Common myeloid progenitor, CD34-positive (primary cell): Measurements from ENCODE around the gene DPP10.

ENCODE experiments used
- CTCF ChIA-PET: fragments of 350-600 bp; sonication (Branson Sonifier 250); formaldehyde crosslinking; loops from one replicate; lab custom pipeline; 2021; ENCODE audit warnings: antibody characterized with exemption; lab: Charles Lee
- POLR2A ChIA-PET: fragments of 350-600 bp; sonication (Branson Sonifier 250); formaldehyde crosslinking; loops from one replicate; lab custom pipeline; 2021; ENCODE audit warnings: antibody characterized with exemption; lab: Charles Lee
- DNase-seq, 3 donors: peaks; one replicate each; pipeline versions ENCODE4 v3.0.0 to v3.0.0-alpha.2; 2013
- H3K27ac ChIP-seq, 2 experiments: 1 replicate in 1 of 2; 2 replicates in 1 of 2; pipeline ENCODE4 v1.7.0; 2013; ENCODE audit warnings: inconsistent platforms in 2 of 2, low read length in 2 of 2, mild to moderate bottlenecking in 2 of 2, low read depth in 1 of 2, moderate library complexity in 1 of 2; ENCODE audit not compliant: severe bottlenecking in 2 of 2, insufficient read depth in 1 of 2, poor library complexity in 1 of 2
- H3K27me3 ChIP-seq, 5 experiments: replicated peaks in 2 of 5; 1 replicate in 3 of 5; 2 replicates in 2 of 5; pipeline versions ENCODE4 v1.6.1 to v1.7.0; 2013; ENCODE audit warnings: low read length in 4 of 5, mild to moderate bottlenecking in 2 of 5, moderate library complexity in 2 of 5, inconsistent platforms in 1 of 5; ENCODE audit not compliant: insufficient read depth in 5 of 5, control insufficient read depth in 4 of 5
- H3K36me3 ChIP-seq, 4 experiments: 1 replicate in 2 of 4; 2 replicates in 2 of 4; pipeline versions ENCODE4 v1.6.1 to v1.7.0; 2013; ENCODE audit warnings: low read length in 3 of 4, control low read depth in 1 of 4, mild to moderate bottlenecking in 1 of 4; ENCODE audit not compliant: control insufficient read depth in 4 of 4, insufficient read depth in 4 of 4
- H3K4me1 ChIP-seq, 4 experiments: 1 replicate in 3 of 4; 2 replicates in 1 of 4; pipeline versions ENCODE4 v1.6.1 to v1.7.1; 2013; ENCODE audit warnings: low read length in 3 of 4, mild to moderate bottlenecking in 3 of 4, control low read depth in 1 of 4, inconsistent platforms in 1 of 4, moderate library complexity in 1 of 4; ENCODE audit not compliant: control insufficient read depth in 4 of 4, insufficient read depth in 4 of 4; ENCODE audit errors: control extremely low read depth in 1 of 4
- H3K4me3 ChIP-seq, 7 experiments: 1 replicate in 4 of 7; 2 replicates in 3 of 7; pipeline versions ENCODE4 v1.5.1 to v1.7.0; 2013; ENCODE audit warnings: mild to moderate bottlenecking in 7 of 7, low read length in 6 of 7, moderate library complexity in 6 of 7, inconsistent platforms in 2 of 7, low read depth in 2 of 7, control low read depth in 1 of 7; ENCODE audit not compliant: insufficient read depth in 4 of 7, control insufficient read depth in 1 of 7; ENCODE audit errors: extremely low read depth in 1 of 7
- H3K9me3 ChIP-seq, 5 experiments: 1 replicate in 4 of 5; 2 replicates in 1 of 5; pipeline versions ENCODE4 v1.6.1 to v1.7.1; 2013; ENCODE audit warnings: low read length in 4 of 5, mild to moderate bottlenecking in 2 of 5, inconsistent platforms in 1 of 5, low read depth in 1 of 5, moderate library complexity in 1 of 5; ENCODE audit not compliant: control insufficient read depth in 4 of 5, insufficient read depth in 2 of 5; ENCODE audit errors: control extremely low read depth in 1 of 5
- WGBS: methylation state at CpG from one replicate; pipeline ENCODE4 v1.1.5; 2013; ENCODE audit not compliant: insufficient coverage; 5-methylcytosine and 5-hydroxymethylcytosine counted together

Gene DPP10

GRCh38 chr2:115552726-115553125, 1110.3 kb downstream of the DPP10 start:
- WGBS = 100% methylated on average over 2 of the region's 2 CpGs
- no peak for DNase-seq
- Histone ChIP-seq H3K27me3 (no peaks in the 10 kb centered on the region), H3K4me1 (no peaks in the 10 kb centered on the region), H3K4me3 (no peak overlapping the region), H3K9me3 (no peaks in the 10 kb centered on the region), H3K36me3 (no peaks in the 10 kb centered on the region), H3K27ac (no peak overlapping the region)
- ChIA-PET CTCF (no interaction called here), POLR2A (no interaction called here)

- ChIA-PET POLR2A (no interaction called here), CTCF (no interaction called here)
- no peak overlapping the region for H3K27ac ChIP-seq
- DNase-seq = no peak
- H3K36me3 ChIP-seq = no peaks in the 10 kb centered on the region
- H3K27me3 ChIP-seq = no peaks in the 10 kb centered on the region
- no peaks in the 10 kb centered on the region for H3K4me1 ChIP-seq
- H3K9me3 ChIP-seq = no peaks in the 10 kb centered on the region
- H3K4me3 ChIP-seq = no peak overlapping the region
Observed at GRCh38 chr2:115554153-115554552, 1111.7 kb downstream of the DPP10 start.

GRCh38 chr2:115558725-115559124, 1116.3 kb downstream of the DPP10 start:
- CTCF ChIA-PET = no interaction called here
- H3K27ac ChIP-seq = no peak overlapping the region
- POLR2A ChIA-PET = no interaction called here
- H3K4me3 ChIP-seq = no peak overlapping the region
- no peaks in the 10 kb centered on the region for H3K9me3 ChIP-seq
- no peak for DNase-seq
- no CpG with 5 or more reads among the region's 1 CpG for WGBS
- no peaks in the 10 kb centered on the region for H3K36me3 ChIP-seq
- H3K27me3 ChIP-seq = no peaks in the 10 kb centered on the region
- no peaks in the 10 kb centered on the region for H3K4me1 ChIP-seq

GRCh38 chr2:115560666-115561065, 1118.2 kb downstream of the DPP10 start:
- POLR2A ChIA-PET = no interaction called here
- Histone ChIP-seq H3K4me3 (no peak overlapping the region), H3K36me3 (no peaks in the 10 kb centered on the region), H3K27me3 (no peaks in the 10 kb centered on the region), H3K9me3 (no peaks in the 10 kb centered on the region), H3K27ac (no peak overlapping the region), H3K4me1 (no peaks in the 10 kb centered on the region)
- DNase-seq = no peak
- 95% methylated on average over 4 of the region's 4 CpGs for WGBS
- CTCF ChIA-PET = no interaction called here

- Histone ChIP-seq H3K27ac (no peak overlapping the region), H3K4me3 (no peak overlapping the region), H3K27me3 (no peaks in the 10 kb centered on the region), H3K36me3 (no peaks in the 10 kb centered on the region), H3K9me3 (no peaks in the 10 kb centered on the region), H3K4me1 (no peaks in the 10 kb centered on the region)
- DNase-seq = no peak
- ChIA-PET CTCF (no interaction called here), POLR2A (no interaction called here)
- 100% methylated on average over 1 of the region's 1 CpG for WGBS
Observed at GRCh38 chr2:115568643-115569042, 1126.2 kb downstream of the DPP10 start.

GRCh38 chr2:115569547-115569946, 1127.1 kb downstream of the DPP10 start:
- no CpG with 5 or more reads among the region's 2 CpGs for WGBS
- H3K27me3 ChIP-seq = no peaks in the 10 kb centered on the region
- ChIA-PET CTCF (no interaction called here), POLR2A (no interaction called here)
- no peak overlapping the region for H3K4me3 ChIP-seq
- H3K4me1 ChIP-seq = no peaks in the 10 kb centered on the region
- no peak overlapping the region for H3K27ac ChIP-seq
- no peaks in the 10 kb centered on the region for H3K9me3 ChIP-seq
- DNase-seq = no peak
- no peaks in the 10 kb centered on the region for H3K36me3 ChIP-seq

- CTCF ChIA-PET = no interaction called here
Observed at GRCh38 chr2:115572746-115573145, 1130.3 kb downstream of the DPP10 start.

More at GRCh38 chr2:115572746-115573145, 1130.3 kb downstream of the DPP10 start:
- H3K4me3 ChIP-seq = no peak overlapping the region
- no peaks in the 10 kb centered on the region for H3K36me3 ChIP-seq
- DNase-seq = no peak
- H3K27ac ChIP-seq = no peak overlapping the region
- H3K9me3 ChIP-seq = no peaks in the 10 kb centered on the region
- H3K27me3 ChIP-seq = no peaks in the 10 kb centered on the region
- POLR2A ChIA-PET = no interaction called here
- H3K4me1 ChIP-seq = no peaks in the 10 kb centered on the region
